PFSK-1 (cell line): ENCODE data around the gene ZNF827.

ENCODE experiments used
- POLR2AphosphoS5 ChIP-seq: IDR thresholded peaks from 2 replicates; pipeline ENCODE4 v1.6.1; 2012; ENCODE audit warnings: low read depth, mild to moderate bottlenecking, control low read depth, low read length, moderate library complexity
- SIN3A ChIP-seq: IDR thresholded peaks from 2 replicates; pipeline ENCODE4 v1.6.1; 2012; ENCODE audit warnings: mild to moderate bottlenecking, low read length, moderate library complexity, borderline replicate concordance; ENCODE audit not compliant: insufficient read depth
- TAF1 ChIP-seq: IDR thresholded peaks from 2 replicates; pipeline ENCODE4 v1.6.1; 2012; ENCODE audit warnings: low read length, control low read depth, borderline replicate concordance; ENCODE audit not compliant: insufficient read depth
- TF ChIP-seq, protein P1 (sequence below), 2 experiments: IDR thresholded peaks; 2 replicates each; pipeline versions ENCODE4 v1.6.1 to v1.8.0; 2011 to 2012; ENCODE audit warnings: low read depth in 2 of 2, low read length in 2 of 2, control low read depth in 1 of 2, inconsistent platforms in 1 of 2, mild to moderate bottlenecking in 1 of 2, moderate library complexity in 1 of 2; ENCODE audit not compliant: insufficient read depth in 1 of 2

DNA sequence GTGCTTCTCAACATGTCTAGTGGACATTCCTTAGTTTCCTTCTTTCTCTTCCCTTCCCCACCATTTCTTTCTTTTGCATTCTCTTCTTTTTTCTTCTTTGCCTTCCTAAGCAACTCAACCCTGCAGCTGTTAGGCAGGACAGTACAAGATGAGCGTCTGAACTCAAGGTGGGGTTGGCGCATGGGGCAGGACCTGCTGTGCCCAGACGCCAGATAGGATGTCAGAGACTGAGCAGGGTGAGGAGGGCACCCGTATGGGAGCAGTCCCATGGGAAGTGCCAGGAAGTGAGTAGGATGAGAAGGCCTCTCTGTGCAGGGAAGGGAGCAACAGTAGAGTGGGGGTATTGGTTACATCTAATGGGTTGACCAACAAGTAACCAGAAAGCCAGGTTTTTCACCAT, 38.1 kb upstream of the ZNF827 start:
- TF ChIP-seq, protein P1, sequence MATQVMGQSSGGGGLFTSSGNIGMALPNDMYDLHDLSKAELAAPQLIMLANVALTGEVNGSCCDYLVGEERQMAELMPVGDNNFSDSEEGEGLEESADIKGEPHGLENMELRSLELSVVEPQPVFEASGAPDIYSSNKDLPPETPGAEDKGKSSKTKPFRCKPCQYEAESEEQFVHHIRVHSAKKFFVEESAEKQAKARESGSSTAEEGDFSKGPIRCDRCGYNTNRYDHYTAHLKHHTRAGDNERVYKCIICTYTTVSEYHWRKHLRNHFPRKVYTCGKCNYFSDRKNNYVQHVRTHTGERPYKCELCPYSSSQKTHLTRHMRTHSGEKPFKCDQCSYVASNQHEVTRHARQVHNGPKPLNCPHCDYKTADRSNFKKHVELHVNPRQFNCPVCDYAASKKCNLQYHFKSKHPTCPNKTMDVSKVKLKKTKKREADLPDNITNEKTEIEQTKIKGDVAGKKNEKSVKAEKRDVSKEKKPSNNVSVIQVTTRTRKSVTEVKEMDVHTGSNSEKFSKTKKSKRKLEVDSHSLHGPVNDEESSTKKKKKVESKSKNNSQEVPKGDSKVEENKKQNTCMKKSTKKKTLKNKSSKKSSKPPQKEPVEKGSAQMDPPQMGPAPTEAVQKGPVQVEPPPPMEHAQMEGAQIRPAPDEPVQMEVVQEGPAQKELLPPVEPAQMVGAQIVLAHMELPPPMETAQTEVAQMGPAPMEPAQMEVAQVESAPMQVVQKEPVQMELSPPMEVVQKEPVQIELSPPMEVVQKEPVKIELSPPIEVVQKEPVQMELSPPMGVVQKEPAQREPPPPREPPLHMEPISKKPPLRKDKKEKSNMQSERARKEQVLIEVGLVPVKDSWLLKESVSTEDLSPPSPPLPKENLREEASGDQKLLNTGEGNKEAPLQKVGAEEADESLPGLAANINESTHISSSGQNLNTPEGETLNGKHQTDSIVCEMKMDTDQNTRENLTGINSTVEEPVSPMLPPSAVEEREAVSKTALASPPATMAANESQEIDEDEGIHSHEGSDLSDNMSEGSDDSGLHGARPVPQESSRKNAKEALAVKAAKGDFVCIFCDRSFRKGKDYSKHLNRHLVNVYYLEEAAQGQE (IDR thresholded peaks at IDR 0.05; ENCODE audit: insufficient read depth in 1 of 2, low read depth in 2 of 2, low read length in 2 of 2), result no peak
- TF ChIP-seq POLR2AphosphoS5 (no peak), TAF1 (no peak), SIN3A (no peak)
